Astrocyte (in vitro differentiated cells and primary cell): ENCODE results near the gene MBNL1.

Experiments
- EZH2 ChIP-seq: IDR thresholded peaks from 2 replicates; pipeline ENCODE4 v1.6.1; 2012; ENCODE audit warnings: mild to moderate bottlenecking, low read length, inconsistent platforms; ENCODE audit not compliant: insufficient read depth
- TF ChIP-seq, protein P1 (sequence below): IDR thresholded peaks from 2 replicates; pipeline ENCODE4 v1.5.1; 2011; ENCODE audit warnings: low read depth, mild to moderate bottlenecking, inconsistent platforms, low read length, moderate library complexity; ENCODE audit not compliant: insufficient read depth

DNA sequence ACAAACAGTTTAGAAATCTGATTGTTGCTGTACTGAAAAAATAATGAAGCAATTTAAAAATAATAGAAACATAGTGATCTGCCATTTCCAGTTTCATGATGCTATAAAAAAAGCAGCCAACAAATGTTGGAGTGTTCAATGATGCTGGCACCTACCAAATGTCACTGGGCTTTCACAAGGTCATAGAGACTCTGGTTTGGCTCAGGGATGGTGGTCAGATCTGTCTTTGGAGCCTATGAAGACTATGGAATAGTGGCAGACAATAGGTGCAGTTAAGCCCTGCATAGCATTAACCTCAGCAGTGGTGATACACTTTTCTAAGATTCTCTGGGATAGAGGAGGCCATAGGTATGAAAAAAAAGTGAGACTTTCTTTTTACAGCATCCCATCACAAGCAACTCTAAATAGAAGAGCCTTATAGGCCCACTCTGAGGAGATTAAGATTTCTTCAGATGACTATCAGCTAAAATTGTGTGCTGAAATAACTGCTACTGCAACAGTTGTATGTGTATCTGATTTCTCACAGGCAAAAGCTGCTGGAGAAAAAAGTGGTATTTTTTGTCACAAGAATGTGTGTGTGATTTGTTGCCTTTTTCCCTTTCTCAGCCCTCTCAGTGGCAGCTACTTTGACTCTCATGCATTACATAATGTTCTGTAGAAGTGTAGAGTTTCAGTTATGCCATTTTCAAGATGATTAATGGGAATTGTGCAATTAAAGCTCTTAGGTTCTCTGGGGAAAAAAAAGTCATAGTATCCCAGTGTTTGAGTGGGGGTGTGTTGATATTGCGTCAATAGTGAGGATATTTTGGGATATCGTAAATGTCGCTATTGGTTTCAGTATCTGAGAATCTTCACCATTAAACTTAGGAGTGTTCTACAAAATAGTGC is 137.4 kb downstream of the MBNL1 start:
- TF ChIP-seq, protein P1, sequence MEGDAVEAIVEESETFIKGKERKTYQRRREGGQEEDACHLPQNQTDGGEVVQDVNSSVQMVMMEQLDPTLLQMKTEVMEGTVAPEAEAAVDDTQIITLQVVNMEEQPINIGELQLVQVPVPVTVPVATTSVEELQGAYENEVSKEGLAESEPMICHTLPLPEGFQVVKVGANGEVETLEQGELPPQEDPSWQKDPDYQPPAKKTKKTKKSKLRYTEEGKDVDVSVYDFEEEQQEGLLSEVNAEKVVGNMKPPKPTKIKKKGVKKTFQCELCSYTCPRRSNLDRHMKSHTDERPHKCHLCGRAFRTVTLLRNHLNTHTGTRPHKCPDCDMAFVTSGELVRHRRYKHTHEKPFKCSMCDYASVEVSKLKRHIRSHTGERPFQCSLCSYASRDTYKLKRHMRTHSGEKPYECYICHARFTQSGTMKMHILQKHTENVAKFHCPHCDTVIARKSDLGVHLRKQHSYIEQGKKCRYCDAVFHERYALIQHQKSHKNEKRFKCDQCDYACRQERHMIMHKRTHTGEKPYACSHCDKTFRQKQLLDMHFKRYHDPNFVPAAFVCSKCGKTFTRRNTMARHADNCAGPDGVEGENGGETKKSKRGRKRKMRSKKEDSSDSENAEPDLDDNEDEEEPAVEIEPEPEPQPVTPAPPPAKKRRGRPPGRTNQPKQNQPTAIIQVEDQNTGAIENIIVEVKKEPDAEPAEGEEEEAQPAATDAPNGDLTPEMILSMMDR: no peak
- TF ChIP-seq EZH2: no peak
